C4-2B (cell line): ENCODE data around the gene DBNDD1.

Source experiments
- CTCF ChIP-seq: fragments of 450-650 bp; conservative IDR thresholded peaks from 2 replicates; pipeline ENCODE4 v1.5.1; 2017; ENCODE audit warnings: mild to moderate bottlenecking
- ZFX ChIP-seq: fragments of 450-650 bp; IDR thresholded peaks from 2 replicates; pipeline ENCODE4 v1.6.1; 2017

- no peak for TF ChIP-seq CTCF
- TF ChIP-seq ZFX: no peak
Measured at GRCh38 chr16:90034504-90034903, 15.2 kb upstream of the DBNDD1 start.
